ENCODE measurements around the gene GPR152. TPM values are rescaled to one million over a fixed set of nuclear protein-coding genes. Genes with fewer than 3 reads are reported as not detected.

The GPR152 gene
- total RNA-seq, 4 donors from 2014 or later: not detected

DNA sequence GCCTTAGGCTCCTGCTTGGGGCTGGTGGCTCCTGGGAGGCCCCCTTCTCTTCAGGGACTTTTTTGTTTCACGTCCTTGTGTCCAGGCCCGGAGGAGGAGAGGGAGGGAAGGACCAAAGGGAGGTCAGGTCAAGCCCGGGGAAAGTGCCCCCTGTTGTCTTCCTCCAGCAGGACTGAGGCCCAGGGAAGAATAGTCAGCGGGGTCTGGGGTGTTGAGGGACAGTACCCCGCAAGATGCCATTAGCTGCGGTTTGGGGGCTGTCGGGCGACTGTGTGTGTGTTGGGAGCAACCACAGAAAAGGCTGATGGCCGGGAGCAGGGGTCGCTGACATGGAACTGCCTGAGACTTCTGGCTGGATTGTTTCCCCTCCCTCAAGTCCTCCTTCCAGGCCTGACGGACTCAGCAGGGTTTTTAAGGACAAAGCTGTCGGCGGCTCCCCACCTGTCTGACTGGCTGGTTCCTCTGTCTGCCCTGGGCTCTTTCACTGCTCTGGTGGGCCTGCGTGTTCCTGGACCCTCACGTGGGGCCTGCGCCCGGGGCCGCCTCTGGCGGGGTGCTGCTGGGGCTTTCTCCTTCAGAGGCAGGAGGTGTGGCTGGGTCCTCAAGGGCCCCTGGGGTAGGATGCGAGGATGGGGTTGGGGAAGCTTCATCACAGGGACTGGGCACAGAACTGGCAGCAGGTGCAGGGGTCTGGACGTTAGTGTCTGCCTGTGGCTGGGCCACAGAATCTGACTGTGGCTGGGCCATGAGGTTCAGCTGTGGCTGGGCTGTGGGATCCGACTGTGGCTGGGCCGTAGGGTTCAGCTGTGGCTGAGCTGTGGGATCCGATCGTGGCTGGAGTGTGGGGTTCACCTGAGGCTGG, 1.5 kb downstream of the GPR152 start:
- H3K9me3 ChIP-seq: no peaks in the 10 kb centered on the region
- no peaks in the 10 kb centered on the region for H3K27me3 ChIP-seq
- no peak for DNase-seq
- no peak overlapping the region for H3K27ac ChIP-seq
- intact Hi-C loops (cut with DNase I): no loop called here
- no peak for TF ChIP-seq POLR2A (IDR thresholded peaks at IDR 0.05)
- TF ChIP-seq, protein P1, sequence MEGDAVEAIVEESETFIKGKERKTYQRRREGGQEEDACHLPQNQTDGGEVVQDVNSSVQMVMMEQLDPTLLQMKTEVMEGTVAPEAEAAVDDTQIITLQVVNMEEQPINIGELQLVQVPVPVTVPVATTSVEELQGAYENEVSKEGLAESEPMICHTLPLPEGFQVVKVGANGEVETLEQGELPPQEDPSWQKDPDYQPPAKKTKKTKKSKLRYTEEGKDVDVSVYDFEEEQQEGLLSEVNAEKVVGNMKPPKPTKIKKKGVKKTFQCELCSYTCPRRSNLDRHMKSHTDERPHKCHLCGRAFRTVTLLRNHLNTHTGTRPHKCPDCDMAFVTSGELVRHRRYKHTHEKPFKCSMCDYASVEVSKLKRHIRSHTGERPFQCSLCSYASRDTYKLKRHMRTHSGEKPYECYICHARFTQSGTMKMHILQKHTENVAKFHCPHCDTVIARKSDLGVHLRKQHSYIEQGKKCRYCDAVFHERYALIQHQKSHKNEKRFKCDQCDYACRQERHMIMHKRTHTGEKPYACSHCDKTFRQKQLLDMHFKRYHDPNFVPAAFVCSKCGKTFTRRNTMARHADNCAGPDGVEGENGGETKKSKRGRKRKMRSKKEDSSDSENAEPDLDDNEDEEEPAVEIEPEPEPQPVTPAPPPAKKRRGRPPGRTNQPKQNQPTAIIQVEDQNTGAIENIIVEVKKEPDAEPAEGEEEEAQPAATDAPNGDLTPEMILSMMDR (IDR thresholded peaks at IDR 0.05): no peak
- H3K4me1 ChIP-seq: no peaks in the 10 kb centered on the region
- 83% methylated on average over 19 to 24 of the region's 25 CpGs for WGBS, 2 donors
- H3K36me3 ChIP-seq: no peaks in the 10 kb centered on the region
- H3K4me3 ChIP-seq (replicated peaks in 1 of 3): no peak overlapping the region

DNA sequence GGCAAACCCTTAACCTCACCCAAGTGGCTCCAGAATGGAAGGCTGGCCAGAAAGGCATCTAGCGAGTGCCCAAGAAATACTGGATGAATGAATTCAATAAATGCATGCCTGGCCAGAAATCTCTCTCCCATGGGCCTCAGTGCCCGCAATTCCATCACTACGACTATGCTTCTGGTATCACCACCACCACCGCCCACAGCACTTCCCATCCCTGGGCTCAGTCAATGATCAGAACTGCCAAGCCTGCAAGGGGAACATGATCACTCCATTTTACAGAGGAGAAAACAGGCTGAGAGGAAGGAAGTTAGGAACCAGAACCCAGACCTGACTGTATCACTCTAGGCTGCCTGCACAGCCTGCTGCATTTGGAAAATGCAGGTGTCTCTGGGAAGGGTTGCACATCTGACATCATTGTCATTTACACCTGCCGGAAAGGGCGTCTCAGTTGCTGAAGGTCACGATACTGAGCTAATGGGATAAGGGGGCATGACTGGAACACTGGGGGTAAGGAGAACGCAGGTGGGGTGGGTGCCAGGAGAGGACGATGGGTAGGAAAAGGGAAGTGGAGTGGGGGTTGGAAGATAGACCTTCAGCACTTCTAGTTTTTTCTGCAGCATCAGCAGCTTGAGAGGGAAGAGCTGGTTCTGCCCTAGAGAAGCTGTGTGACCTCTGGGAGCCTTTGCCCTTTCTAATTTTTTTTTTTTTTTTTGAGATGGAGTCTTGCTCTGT, 3.2 kb downstream of the GPR152 start:
- WGBS, 2 donors: 77 to 89% methylated on average over 9 of the region's 9 CpGs
- TF ChIP-seq POLR2A (IDR thresholded peaks at IDR 0.05): no peak
- TF ChIP-seq, protein P1 (IDR thresholded peaks at IDR 0.05): no peak
- intact Hi-C loops (cut with DNase I): no loop called here
- Histone ChIP-seq H3K36me3 (no peaks in the 10 kb centered on the region), H3K9me3 (no peaks in the 10 kb centered on the region), H3K4me1 (peaks cover 1 to 4% of the 10 kb centered on the region in 2 donors), H3K27me3 (no peaks in the 10 kb centered on the region), H3K27ac (no peak overlapping the region), H3K4me3 (replicated peaks in 1 of 3) (no peak overlapping the region)
- DNase-seq: no peak

DNA sequence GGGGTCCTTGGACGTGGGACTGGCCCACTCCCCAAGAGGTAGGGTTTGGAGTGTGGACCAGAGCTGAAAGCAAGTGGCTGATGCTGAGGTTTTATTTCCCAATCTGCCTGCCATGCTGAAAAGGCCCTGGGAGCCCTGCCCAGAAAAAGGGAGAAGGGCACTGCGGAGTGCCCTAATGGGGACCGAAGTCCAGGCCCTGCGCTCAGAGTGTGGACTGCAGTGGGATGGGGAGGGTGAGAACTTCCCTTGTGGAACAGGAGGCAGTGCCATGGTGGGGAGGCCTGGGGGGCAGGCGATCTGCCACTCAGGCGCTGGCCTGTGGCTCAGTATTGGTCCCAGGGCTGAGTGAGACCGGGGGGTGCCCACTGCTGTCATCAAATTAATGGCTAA, 4.3 kb downstream of the GPR152 start:
- no peak overlapping the region for H3K27ac ChIP-seq
- intact Hi-C loops (cut with DNase I): no loop called here
- DNase-seq: no peak
- H3K27me3 ChIP-seq: no peaks in the 10 kb centered on the region
- H3K36me3 ChIP-seq: no peaks in the 10 kb centered on the region
- peaks cover 6% of the 10 kb centered on the region in 2 donors for H3K4me1 ChIP-seq
- no peak for TF ChIP-seq POLR2A (IDR thresholded peaks at IDR 0.05)
- TF ChIP-seq, protein P1 (IDR thresholded peaks at IDR 0.05): no peak
- no peak overlapping the region for H3K4me3 ChIP-seq (replicated peaks in 1 of 3)
- WGBS, 2 donors: 91 to 93% methylated on average over 7 of the region's 7 CpGs
- H3K9me3 ChIP-seq: no peaks in the 10 kb centered on the region

DNA sequence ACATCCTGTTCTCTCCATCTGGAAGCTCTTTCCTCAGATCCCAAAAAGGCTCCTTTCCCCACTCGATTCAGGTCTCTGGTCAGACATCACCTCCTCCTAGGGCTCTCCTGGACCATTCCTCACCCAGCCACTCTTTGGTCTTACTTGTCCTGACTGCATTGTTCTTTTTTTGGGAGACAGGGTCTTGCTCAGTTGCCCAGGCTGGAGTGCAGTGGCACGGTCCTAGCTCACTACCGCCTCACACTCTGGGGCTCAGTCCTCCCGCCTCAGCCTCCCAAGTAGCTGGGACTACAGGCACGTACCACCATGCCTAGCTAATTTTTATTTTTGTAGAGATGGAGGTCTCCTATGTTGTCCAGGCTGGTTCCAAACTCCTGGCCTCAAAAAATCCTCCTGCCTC, 7.0 kb downstream of the GPR152 start:
- intact Hi-C loops (cut with DNase I): no loop called here
- WGBS, 2 donors: 79% methylated on average over 5 of the region's 5 CpGs

More for the DNA sequence above, 7.0 kb downstream of the GPR152 start:
- DNase-seq: no peak
- TF ChIP-seq POLR2A (IDR thresholded peaks at IDR 0.05): no peak
- TF ChIP-seq, protein P1 (IDR thresholded peaks at IDR 0.05): no peak
- Histone ChIP-seq H3K27me3 (no peaks in the 10 kb centered on the region), H3K27ac (no peak overlapping the region), H3K36me3 (peaks cover 1 to 4% of the 10 kb centered on the region in 2 donors), H3K4me3 (replicated peaks in 1 of 3) (no peak overlapping the region), H3K9me3 (no peaks in the 10 kb centered on the region), H3K4me1 (peaks cover 6 to 19% of the 10 kb centered on the region in 2 donors)
